Gastroesophageal sphincter (tissue), 4 donors: Measurements from ENCODE around the gene KRT83. TPM values are rescaled to one million over a fixed set of nuclear protein-coding genes. Genes with fewer than 3 reads are reported as not detected.

Experiments
- ATAC-seq: fragments of 150-250 bp; one replicate; pipeline ENCODE4 v1.9.1; 2016; ENCODE audit warnings: mild to moderate bottlenecking, moderate library complexity
- H3K27ac ChIP-seq, 4 donors: fragments of 200-600 bp; sonication (generic) in 3 of 4; 1 replicate in 3 of 4; 2 replicates in 1 of 4; pipeline ENCODE4 v1.5.1; 2016 to 2019
- H3K27me3 ChIP-seq: fragments of 200-600 bp; sonication (generic); one replicate; pipeline ENCODE4 v1.5.1; 2019
- H3K36me3 ChIP-seq, 2 donors: fragments of 200-600 bp; sonication (generic); one replicate each; pipeline ENCODE4 v1.5.1; 2019; ENCODE audit warnings: control low read depth in 1 of 2
- H3K4me1 ChIP-seq, 3 donors: fragments of 200-600 bp; sonication (generic); 1 replicate in 2 of 3; 2 replicates in 1 of 3; pipeline ENCODE4 v1.5.1; 2016 to 2019; ENCODE audit warnings: control low read depth in 2 of 3
- H3K4me3 ChIP-seq, 2 donors: fragments of 200-600 bp; sonication (generic); one replicate each; pipeline ENCODE4 v1.5.1; 2019; ENCODE audit warnings: mild to moderate bottlenecking in 1 of 2, moderate library complexity in 1 of 2
- H3K9me3 ChIP-seq, 3 donors: fragments of 200-600 bp; sonication (generic); one replicate each; pipeline ENCODE4 v1.5.1; 2017 to 2019; ENCODE audit warnings: control low read depth in 2 of 3
- CTCF ChIP-seq, 4 experiments: fragments of 200-600 bp in 2 of 4; fragments of 450-650 bp in 2 of 4; sonication (generic) in 1 of 4; IDR thresholded peaks; one replicate each; pipeline ENCODE4 v1.5.1; 2017 to 2019; ENCODE audit warnings: antibody characterized with exemption in 4 of 4, mild to moderate bottlenecking in 2 of 4, moderate library complexity in 2 of 4
- EP300 ChIP-seq: sonication (generic); formaldehyde crosslinking; IDR thresholded peaks from one replicate; pipeline ENCODE4 v1.6.1; 2017; ENCODE audit warnings: antibody characterized with exemption, mild to moderate bottlenecking
- POLR2A ChIP-seq, 2 donors: fragments of 450-650 bp; IDR thresholded peaks; one replicate each; pipeline ENCODE4 v1.6.1; 2017; ENCODE audit warnings: antibody characterized with exemption in 2 of 2, mild to moderate bottlenecking in 2 of 2, moderate library complexity in 1 of 2
- POLR2AphosphoS5 ChIP-seq: sonication (generic); formaldehyde crosslinking; IDR thresholded peaks from one replicate; pipeline ENCODE4 v1.6.1; 2017; ENCODE audit warnings: antibody characterized with exemption
- WGBS, 2 donors: methylation state at CpG; one replicate each; pipeline ENCODE4 v1.1.5; 2018; ENCODE audit warnings: low coverage in 1 of 2; 5-methylcytosine and 5-hydroxymethylcytosine counted together
- total RNA-seq, 4 donors: library from RNA; depleted of rRNA; stranded (reverse); fragments of >200 nt; gene quantifications; one replicate each; pipeline ENCODE4 v1.1.0, GENCODE V29; 2016

Gene KRT83
- total RNA-seq, 4 donors from 2014 or later, result not detected

GRCh38 chr12:52358575-52359350, 37.6 kb upstream of the KRT83 start:
- H3K4me1 ChIP-seq, result no peaks in the 10 kb centered on the region
- TF ChIP-seq POLR2A (IDR thresholded peaks at IDR 0.05), result no peak
- no peak for TF ChIP-seq POLR2AphosphoS5
- no peak for TF ChIP-seq EP300
- TF ChIP-seq CTCF (IDR thresholded peaks at IDR 0.05), result no peak
- H3K27ac ChIP-seq, result no peak overlapping the region
- no peaks in the 10 kb centered on the region for H3K36me3 ChIP-seq
- 100% methylated on average over 1 of the region's 5 CpGs; no CpG with 5 or more reads in 1 of the 2 donors for WGBS, 2 donors
- no peak overlapping the region for H3K4me3 ChIP-seq
- peaks cover 23% of the 10 kb centered on the region for H3K27me3 ChIP-seq
- ATAC-seq, result no peak
- H3K9me3 ChIP-seq, result no peaks in the 10 kb centered on the region

GRCh38 chr12:52356762-52357580, 35.8 kb upstream of the KRT83 start:
- ATAC-seq, result no peak
- H3K36me3 ChIP-seq, result no peaks in the 10 kb centered on the region
- H3K27me3 ChIP-seq, result peaks cover 23% of the 10 kb centered on the region
- H3K4me3 ChIP-seq, result no peak overlapping the region
- no peaks in the 10 kb centered on the region for H3K4me1 ChIP-seq
- WGBS, 2 donors, result 93 to 95% methylated on average over 4 to 5 of the region's 20 CpGs
- TF ChIP-seq CTCF (IDR thresholded peaks at IDR 0.05), result no peak
- TF ChIP-seq POLR2AphosphoS5, result no peak
- TF ChIP-seq EP300, result no peak
- no peak for TF ChIP-seq POLR2A (IDR thresholded peaks at IDR 0.05)
- no peak overlapping the region for H3K27ac ChIP-seq
- H3K9me3 ChIP-seq, result no peaks in the 10 kb centered on the region

- no peak for ATAC-seq
- Histone ChIP-seq H3K4me1 (peaks cover 0 to 5% (median 0%) of the 10 kb centered on the region in 3 donors), H3K36me3 (no peaks in the 10 kb centered on the region), H3K27me3 (peaks cover 23% of the 10 kb centered on the region), H3K27ac (no peak overlapping the region), H3K4me3 (no peak overlapping the region), H3K9me3 (no peaks in the 10 kb centered on the region)
- TF ChIP-seq EP300, result no peak
- no peak for TF ChIP-seq POLR2A (IDR thresholded peaks at IDR 0.05)
- no peak for TF ChIP-seq CTCF (IDR thresholded peaks at IDR 0.05)
- no peak for TF ChIP-seq POLR2AphosphoS5
- 80 to 97% methylated on average over 2 to 7 of the region's 56 CpGs for WGBS, 2 donors
These were observed 35.0 kb upstream of the KRT83 start for GRCh38 chr12:52356031-52356761.

- WGBS, 2 donors, result 86 to 90% methylated on average over 2 to 8 of the region's 8 CpGs
These were observed 34.0 kb upstream of the KRT83 start for GRCh38 chr12:52355176-52355575.

More at GRCh38 chr12:52355176-52355575, 34.0 kb upstream of the KRT83 start:
- no peak for ATAC-seq
- Histone ChIP-seq H3K4me3 (no peak overlapping the region), H3K4me1 (peaks cover 0 to 8% (median 0%) of the 10 kb centered on the region in 3 donors), H3K9me3 (no peaks in the 10 kb centered on the region), H3K27me3 (peaks cover 23% of the 10 kb centered on the region), H3K27ac (no peak overlapping the region), H3K36me3 (no peaks in the 10 kb centered on the region)
- TF ChIP-seq EP300 (no peak), POLR2A (IDR thresholded peaks at IDR 0.05) (no peak), CTCF (IDR thresholded peaks at IDR 0.05) (no peak), POLR2AphosphoS5 (no peak)
